AG09309 (cell line): Measurements from ENCODE around the gene PTPRE.

ENCODE experiments used
- DNase-seq: peaks from one replicate; pipeline ENCODE4 v3.0.0-alpha.2; 2010; ENCODE audit warnings: low read depth
- H3K4me3 ChIP-seq: 2 replicates; pipeline ENCODE4 v1.5.1; 2011; ENCODE audit warnings: mild to moderate bottlenecking, low read depth, low read length, moderate library complexity; ENCODE audit not compliant: control insufficient read depth
- TF ChIP-seq, protein P1 (sequence below): IDR thresholded peaks from 2 replicates; pipeline ENCODE4 v1.5.1; 2011; ENCODE audit warnings: mild to moderate bottlenecking, low read depth, low read length, inconsistent platforms; ENCODE audit not compliant: insufficient read depth, control insufficient read depth; ENCODE audit errors: missing control alignments

Gene PTPRE

DNA sequence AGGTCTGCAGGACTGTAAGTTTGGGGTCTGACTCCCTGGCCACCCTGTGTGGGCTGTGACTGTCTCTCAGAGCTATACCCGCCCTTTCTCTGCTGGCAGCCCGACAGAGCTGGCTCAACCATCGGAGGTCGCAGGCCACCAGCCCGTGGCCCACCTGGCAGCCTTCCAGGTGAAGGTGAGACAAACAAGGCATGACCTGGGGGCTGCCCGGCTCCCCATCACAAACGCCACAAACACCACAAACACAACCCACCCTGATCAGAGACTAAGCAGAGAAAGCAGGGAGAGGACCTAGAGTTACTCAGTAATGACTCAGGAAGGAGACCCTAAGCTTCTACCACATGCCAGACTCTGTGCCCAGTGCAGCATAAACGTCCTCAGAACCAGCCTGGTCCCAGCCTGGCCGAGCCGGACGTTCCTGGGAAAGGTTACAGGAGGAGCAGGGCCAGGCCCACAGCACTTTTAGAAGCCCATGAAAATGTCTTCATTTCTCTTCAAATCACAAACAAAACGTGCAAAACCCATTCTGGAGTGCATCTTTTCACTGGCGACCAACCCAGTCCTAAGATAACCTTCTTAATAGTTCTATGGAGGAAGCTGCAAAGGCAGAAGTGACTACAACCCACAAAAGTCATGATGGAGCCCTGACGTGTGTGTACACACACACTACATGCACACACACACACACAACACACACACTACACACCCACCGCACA is 152.5 kb downstream of the PTPRE start:
- no peak overlapping the region for H3K4me3 ChIP-seq
- DNase-seq: no peak
- TF ChIP-seq, protein P1, sequence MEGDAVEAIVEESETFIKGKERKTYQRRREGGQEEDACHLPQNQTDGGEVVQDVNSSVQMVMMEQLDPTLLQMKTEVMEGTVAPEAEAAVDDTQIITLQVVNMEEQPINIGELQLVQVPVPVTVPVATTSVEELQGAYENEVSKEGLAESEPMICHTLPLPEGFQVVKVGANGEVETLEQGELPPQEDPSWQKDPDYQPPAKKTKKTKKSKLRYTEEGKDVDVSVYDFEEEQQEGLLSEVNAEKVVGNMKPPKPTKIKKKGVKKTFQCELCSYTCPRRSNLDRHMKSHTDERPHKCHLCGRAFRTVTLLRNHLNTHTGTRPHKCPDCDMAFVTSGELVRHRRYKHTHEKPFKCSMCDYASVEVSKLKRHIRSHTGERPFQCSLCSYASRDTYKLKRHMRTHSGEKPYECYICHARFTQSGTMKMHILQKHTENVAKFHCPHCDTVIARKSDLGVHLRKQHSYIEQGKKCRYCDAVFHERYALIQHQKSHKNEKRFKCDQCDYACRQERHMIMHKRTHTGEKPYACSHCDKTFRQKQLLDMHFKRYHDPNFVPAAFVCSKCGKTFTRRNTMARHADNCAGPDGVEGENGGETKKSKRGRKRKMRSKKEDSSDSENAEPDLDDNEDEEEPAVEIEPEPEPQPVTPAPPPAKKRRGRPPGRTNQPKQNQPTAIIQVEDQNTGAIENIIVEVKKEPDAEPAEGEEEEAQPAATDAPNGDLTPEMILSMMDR: no peak

DNA sequence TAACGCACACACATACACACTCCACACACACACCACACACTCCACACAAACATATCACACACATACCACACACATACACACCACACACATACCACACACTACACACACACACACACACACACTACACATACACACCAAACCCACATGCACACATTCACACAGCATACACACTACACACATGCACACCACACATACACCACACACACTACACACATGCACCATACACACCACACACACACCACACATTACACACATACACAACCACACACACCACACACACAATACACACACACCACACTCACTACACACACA is 153.0 kb downstream of the PTPRE start:
- no peak for DNase-seq
- TF ChIP-seq, protein P1: no peak
- H3K4me3 ChIP-seq: no peak overlapping the region

DNA sequence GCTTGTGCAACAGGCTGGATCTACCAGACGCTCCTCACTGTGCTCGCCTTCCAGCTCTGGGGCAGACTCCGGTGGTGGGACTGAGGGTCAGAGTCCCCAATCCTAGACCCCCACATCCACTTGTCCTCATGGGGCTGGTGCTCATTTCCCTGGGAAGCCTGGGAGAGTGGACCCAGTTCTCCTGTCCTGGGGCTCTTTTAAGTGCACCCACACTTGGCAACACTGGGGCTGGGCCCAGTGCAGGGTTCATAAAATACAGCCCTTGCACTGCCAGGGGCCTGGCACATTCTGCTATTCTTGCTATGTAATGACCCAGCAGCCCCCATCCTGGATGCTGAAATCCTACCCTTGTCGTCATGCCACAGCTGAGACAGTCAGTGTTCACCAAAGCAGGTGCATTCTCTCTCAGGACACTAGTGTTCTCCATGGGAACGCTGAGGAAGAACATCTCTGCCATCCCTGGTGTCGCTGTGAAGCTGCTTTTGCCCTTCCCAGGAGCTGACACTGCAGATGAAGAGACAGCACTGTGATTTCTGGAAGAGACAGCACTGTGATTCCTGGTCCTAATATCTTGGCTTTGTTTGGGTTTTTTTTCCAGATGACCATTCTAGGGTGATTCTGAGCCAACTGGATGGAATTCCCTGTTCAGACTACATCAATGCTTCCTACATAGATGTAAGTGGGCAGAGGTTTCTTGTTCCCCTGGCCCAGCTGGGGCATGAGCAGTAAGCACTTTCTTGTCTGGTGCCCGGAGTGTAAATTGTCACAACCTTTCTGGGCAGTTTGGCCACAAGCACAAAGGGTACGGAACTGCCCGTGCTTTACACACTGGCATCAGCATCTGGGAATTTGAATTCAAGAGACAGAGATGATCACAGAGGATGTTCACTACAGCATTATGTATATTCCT is 153.7 kb downstream of the PTPRE start:
- no peak overlapping the region for H3K4me3 ChIP-seq
- DNase-seq: no peak
- TF ChIP-seq, protein P1: no peak

DNA sequence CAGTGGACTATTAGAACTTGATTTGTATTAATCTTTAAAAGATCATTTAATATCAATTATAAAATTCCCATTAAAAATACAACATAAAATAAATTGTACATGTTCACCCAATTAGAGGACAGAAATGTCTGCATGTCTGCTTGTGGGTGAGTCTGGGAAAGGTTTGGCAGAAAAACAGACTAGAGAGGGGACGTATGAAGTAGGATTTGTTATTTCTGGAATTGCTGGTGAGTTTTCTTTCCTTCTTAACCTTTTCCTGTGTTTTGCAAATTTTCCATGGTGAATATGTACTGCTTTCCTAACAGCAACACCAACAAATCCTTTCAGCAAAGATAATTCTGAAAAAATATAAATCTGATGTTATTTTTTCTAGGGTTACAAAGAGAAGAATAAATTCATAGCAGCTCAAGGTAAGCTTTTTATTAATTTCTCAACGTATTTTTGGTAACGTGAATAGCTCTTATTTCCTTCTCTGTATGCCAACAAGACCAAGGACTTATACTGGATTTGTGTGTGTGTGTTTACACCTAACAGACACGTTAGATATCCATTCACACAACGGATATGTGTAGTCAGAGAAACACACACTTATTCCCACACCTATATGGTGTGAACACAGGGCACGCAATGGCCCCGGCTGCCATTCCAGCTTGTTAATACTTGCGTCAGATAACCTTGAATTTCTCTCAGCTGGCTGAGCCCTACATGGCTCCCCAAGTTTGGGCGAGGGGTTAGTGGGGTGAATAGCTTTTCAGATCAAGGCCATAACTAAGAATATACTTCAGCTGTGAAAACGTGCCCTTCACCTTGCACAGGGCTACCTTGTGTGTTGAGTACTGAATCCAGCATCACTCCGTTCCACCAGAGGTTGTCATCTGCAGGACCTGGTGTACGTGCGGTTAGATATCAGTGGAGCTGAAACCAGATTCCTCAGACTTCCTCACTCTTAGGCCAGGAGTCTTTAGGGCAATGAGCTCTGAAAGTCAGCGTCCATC is 154.7 kb downstream of the PTPRE start:
- DNase-seq: no peak
- TF ChIP-seq, protein P1: no peak
- no peak overlapping the region for H3K4me3 ChIP-seq

DNA sequence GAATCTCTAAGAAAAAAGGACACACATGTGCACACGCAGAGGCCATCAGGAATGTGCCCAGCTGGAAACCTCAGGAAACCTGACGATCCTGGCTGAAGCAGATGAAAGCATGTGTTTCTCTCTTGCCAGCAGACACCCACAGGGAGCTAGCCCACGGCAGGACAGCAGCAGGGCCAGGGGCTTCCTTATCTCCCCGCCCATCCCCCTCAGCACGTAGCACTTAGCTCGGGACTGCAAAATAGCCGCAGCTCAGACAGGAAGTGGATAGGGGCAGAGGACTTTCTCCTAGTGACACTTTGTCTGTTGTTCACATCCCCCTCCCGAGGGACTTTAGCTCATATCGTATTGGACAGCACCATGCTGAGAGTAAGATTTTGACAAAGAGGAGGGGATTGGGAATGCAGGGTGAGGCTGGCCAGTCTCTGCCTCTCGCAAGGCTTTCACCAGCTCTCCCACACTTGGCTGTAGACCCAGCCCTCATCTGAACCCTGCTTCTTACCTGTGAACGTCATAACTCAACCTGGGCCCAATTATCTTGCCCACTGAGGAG is 155.5 kb downstream of the PTPRE start:
- TF ChIP-seq, protein P1: no peak

More for the DNA sequence above, 155.5 kb downstream of the PTPRE start:
- no peak for DNase-seq
- H3K4me3 ChIP-seq: no peak overlapping the region
